HL-60 (cell line): Measurements from ENCODE around the gene TBATA.

Source experiments
- DNase-seq, 2 experiments: peaks; one replicate each; pipeline ENCODE4 v3.0.0-alpha.2; 2010 to 2020; ENCODE audit warnings: low read depth in 1 of 2, low spot score in 1 of 2
- H3K27ac ChIP-seq: fragments of 250-450 bp; sonication (Bioruptor Pico); replicated peaks from 2 replicates; pipeline ENCODE4 v1.5.1; 2020; ENCODE audit warnings: mild to moderate bottlenecking, moderate library complexity
- H3K27me3 ChIP-seq: fragments of 250-450 bp; sonication (Bioruptor Pico); 2 replicates; pipeline ENCODE4 v1.5.1; 2021; ENCODE audit warnings: mild to moderate bottlenecking, moderate library complexity; ENCODE audit not compliant: insufficient read depth, poor library complexity, severe bottlenecking
- H3K4me3 ChIP-seq: replicated peaks from 2 replicates; pipeline ENCODE4 v1.5.1; 2011; ENCODE audit warnings: mild to moderate bottlenecking, control low read depth, low read length; ENCODE audit not compliant: insufficient read depth
- GABPA ChIP-seq: IDR thresholded peaks from 2 replicates; pipeline ENCODE4 v1.6.1; 2012; ENCODE audit warnings: low read depth
- POLR2AphosphoS5 ChIP-seq: IDR thresholded peaks from 2 replicates; pipeline ENCODE4 v1.6.1; 2012; ENCODE audit warnings: low read depth
- SPI1 ChIP-seq: IDR thresholded peaks from 2 replicates; pipeline ENCODE4 v1.6.1; 2012; ENCODE audit warnings: low read depth, mild to moderate bottlenecking, borderline replicate concordance
- TF ChIP-seq, protein P1 (sequence below): IDR thresholded peaks from 2 replicates; pipeline ENCODE4 v1.6.1; 2012; ENCODE audit warnings: low read depth; ENCODE audit not compliant: insufficient replicate concordance
- TF ChIP-seq, protein P2 (sequence below): IDR thresholded peaks from one replicate; pipeline ENCODE4 v1.5.1; 2011; ENCODE audit warnings: low read length, control low read depth, inconsistent platforms; ENCODE audit not compliant: insufficient read depth

Gene TBATA

DNA sequence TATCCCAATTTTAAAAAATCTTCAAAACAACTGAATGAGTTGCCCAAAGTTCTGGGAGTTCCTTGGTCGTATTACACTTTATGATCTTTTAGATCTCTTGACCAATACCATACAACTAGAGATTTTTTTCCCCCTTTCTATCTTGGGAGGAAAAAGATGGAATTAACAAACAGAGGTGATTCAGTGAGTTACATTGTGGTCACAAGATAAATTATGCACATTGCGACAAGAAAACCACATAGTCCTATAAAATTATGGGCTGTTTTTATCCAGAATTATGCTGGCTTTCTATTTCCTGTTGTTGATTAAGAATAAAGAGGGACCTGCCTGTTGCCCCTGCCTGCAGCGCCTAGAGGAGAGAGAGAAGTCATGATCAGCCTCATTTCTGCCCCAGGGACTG is 22.4 kb upstream of the TBATA start:
- H3K27me3 ChIP-seq, result no peaks in the 10 kb centered on the region
- TF ChIP-seq, protein P1, sequence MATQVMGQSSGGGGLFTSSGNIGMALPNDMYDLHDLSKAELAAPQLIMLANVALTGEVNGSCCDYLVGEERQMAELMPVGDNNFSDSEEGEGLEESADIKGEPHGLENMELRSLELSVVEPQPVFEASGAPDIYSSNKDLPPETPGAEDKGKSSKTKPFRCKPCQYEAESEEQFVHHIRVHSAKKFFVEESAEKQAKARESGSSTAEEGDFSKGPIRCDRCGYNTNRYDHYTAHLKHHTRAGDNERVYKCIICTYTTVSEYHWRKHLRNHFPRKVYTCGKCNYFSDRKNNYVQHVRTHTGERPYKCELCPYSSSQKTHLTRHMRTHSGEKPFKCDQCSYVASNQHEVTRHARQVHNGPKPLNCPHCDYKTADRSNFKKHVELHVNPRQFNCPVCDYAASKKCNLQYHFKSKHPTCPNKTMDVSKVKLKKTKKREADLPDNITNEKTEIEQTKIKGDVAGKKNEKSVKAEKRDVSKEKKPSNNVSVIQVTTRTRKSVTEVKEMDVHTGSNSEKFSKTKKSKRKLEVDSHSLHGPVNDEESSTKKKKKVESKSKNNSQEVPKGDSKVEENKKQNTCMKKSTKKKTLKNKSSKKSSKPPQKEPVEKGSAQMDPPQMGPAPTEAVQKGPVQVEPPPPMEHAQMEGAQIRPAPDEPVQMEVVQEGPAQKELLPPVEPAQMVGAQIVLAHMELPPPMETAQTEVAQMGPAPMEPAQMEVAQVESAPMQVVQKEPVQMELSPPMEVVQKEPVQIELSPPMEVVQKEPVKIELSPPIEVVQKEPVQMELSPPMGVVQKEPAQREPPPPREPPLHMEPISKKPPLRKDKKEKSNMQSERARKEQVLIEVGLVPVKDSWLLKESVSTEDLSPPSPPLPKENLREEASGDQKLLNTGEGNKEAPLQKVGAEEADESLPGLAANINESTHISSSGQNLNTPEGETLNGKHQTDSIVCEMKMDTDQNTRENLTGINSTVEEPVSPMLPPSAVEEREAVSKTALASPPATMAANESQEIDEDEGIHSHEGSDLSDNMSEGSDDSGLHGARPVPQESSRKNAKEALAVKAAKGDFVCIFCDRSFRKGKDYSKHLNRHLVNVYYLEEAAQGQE, result no peak
- no peak for TF ChIP-seq POLR2AphosphoS5
- TF ChIP-seq, protein P2, sequence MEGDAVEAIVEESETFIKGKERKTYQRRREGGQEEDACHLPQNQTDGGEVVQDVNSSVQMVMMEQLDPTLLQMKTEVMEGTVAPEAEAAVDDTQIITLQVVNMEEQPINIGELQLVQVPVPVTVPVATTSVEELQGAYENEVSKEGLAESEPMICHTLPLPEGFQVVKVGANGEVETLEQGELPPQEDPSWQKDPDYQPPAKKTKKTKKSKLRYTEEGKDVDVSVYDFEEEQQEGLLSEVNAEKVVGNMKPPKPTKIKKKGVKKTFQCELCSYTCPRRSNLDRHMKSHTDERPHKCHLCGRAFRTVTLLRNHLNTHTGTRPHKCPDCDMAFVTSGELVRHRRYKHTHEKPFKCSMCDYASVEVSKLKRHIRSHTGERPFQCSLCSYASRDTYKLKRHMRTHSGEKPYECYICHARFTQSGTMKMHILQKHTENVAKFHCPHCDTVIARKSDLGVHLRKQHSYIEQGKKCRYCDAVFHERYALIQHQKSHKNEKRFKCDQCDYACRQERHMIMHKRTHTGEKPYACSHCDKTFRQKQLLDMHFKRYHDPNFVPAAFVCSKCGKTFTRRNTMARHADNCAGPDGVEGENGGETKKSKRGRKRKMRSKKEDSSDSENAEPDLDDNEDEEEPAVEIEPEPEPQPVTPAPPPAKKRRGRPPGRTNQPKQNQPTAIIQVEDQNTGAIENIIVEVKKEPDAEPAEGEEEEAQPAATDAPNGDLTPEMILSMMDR, result no peak
- TF ChIP-seq GABPA, result no peak
- TF ChIP-seq SPI1, result no peak
- H3K4me3 ChIP-seq, result no peak overlapping the region
- DNase-seq, result no peak
- no peak overlapping the region for H3K27ac ChIP-seq

DNA sequence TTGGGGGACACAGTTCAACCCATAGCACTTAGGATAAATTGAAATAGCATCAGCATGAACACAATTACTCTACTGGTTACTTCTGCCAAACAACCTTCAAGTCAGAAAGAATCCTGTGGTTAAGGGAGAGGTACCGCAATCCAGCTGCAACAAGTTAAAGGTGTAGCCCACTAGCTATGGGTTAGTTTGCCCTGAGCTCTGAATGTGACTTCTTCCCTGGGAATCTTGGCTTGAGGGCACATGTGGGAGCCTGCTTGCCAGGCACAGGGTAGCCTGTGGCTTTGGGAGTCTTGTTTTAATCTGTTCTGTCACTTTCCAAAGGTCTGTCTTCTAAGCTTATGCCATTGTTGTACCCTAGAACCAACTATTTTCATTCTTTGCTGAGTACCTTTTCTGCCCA is 21.7 kb upstream of the TBATA start:
- Histone ChIP-seq H3K4me3 (no peak overlapping the region), H3K27ac (no peak overlapping the region), H3K27me3 (no peaks in the 10 kb centered on the region)
- DNase-seq, result no peak
- TF ChIP-seq SPI1, result no peak
- TF ChIP-seq, protein P1, result no peak
- TF ChIP-seq GABPA, result no peak
- TF ChIP-seq POLR2AphosphoS5, result no peak
- TF ChIP-seq, protein P2, result no peak

DNA sequence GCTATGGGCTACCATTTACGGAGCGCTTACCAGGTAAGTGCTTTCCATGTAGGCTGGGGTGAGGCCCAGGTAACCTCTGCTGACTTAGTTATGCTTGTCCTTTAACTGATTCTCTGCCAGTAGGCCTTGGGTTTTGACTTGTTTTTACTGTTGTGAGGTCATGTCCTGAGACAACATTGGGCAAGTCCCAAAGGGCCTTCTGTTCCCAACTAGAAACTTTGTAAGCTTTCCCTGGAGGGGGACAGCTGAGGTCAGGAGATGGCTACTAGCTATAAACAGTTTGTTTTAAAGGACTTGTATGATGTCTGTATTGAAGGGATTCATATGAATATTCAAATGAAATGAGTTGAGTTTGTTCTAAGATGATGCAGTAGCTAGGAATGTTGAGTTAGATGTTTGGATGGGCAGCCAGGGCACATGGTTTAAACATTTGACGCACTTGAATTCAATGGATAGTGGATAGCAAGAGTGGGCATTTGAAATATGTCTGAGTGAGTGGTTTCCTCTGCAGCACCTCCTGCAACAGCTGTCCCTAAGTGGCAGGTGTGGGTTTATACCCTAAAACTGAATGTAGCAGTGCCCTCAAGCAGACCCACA is 20.5 kb upstream of the TBATA start:
- Histone ChIP-seq H3K27me3 (no peaks in the 10 kb centered on the region), H3K27ac (no peak overlapping the region), H3K4me3 (no peak overlapping the region)
- no peak for TF ChIP-seq GABPA
- TF ChIP-seq, protein P1, result no peak
- TF ChIP-seq SPI1, result no peak
- TF ChIP-seq POLR2AphosphoS5, result no peak
- TF ChIP-seq, protein P2, result no peak
- no peak for DNase-seq
